ENCODE results near the gene IFI27L1.

IFI27L1 gene

DNA sequence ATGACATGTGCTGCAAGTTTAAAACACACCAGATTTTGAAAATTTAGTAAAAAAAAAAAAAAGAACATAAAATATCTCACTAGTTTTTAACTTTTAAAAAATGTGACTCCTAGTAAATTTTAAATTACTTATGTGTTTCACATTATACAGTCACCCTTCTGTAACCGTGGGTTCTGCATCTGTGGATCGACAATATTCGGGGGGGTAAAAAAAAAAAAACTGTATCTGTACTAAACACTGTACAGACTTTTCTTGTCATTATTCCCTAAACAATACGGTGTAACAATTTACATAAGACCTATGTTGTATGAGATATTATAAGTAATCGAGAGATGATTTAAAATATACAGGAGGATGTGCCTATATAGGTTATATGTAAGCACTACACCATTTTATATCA, 3.3 kb upstream of the IFI27L1 start:
- DNase-seq (ENCODE audit: insufficient read length, low spot score) = no peak

DNA sequence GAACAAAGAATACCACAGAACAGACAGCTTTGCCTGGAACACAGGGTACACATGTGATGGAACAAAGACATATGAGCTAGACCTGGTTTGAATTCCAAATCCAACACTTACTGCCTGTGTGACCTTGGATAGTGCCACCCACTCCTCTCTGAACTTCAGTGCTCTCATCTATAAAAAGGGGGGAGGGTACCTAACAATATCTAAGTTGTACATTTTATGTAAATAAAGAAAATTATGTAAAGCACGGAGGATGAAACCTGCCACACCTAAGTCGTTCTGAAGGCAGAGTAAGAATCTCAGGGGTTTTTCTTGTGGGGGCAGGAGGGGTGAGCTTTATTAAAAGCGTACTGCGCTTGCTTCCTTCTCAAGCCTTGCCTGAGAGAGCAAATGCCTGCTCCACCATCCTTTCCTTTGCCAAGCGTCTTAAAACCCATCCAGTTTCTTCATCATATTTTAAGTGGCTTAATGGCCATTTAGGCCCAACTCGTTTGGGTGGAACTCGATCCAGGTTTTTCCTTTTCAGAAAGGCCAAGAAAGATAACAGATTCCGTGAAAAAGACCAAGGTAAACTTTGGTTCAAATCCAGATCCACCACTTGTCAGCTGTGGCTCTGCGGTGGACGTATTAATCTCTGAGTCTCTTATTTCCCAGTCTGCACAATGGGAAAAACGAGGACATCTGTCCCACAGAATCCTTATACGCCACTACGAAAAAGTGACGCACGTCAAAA, 1.1 kb upstream of the IFI27L1 start:
- DNase-seq (ENCODE audit: insufficient read length, low spot score) (no peak), FAIRE-seq (peak; percentile 53)

More for the DNA sequence above, 3.3 kb upstream of the IFI27L1 start:
- no peak for FAIRE-seq

DNA sequence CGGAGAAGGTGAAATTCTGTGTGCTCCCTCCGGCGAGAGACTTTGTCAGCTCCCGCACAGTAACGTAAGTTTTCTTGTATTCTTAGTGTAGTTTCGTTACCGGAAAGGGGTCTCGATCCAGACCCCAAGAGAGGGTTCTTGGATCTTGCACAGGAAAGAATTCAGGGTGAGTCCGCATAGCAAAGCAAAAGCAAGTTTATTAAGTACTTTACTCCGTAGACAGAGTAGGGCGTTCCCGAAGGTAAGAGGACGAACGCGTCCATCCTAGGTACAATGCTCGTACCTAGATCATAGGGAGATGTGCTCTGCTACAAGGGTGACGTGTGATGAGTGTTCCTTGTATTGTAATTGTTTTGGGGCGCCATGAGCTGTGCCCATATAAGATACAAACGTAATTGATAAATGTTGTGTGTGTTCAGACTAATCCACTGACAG, 293 bp downstream of the IFI27L1 start:
- DNase-seq (ENCODE audit: insufficient read length, low spot score) = no peak
- no peak for FAIRE-seq

DNA sequence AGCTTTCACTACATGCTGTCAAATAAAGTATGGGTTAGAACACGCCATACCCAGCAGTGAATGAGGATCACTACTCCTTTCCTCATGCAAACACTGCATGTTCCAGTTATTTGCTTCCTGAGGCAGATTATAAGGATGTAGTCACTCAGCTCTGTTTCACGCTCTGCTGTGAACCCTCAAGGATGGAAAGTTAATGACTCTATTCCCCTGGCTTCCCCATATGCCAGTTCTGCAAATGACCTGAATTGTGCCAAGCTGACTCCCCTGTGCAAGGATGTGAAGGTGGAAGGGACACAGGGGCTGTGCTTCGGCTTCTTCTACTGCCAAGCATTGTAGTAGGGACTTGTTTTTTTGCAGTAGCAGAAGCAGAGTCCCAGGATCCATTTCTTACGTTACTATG, 6.8 kb downstream of the IFI27L1 start:
- FAIRE-seq (peak; percentile 40), DNase-seq (ENCODE audit: insufficient read length, low spot score) (no peak)

DNA sequence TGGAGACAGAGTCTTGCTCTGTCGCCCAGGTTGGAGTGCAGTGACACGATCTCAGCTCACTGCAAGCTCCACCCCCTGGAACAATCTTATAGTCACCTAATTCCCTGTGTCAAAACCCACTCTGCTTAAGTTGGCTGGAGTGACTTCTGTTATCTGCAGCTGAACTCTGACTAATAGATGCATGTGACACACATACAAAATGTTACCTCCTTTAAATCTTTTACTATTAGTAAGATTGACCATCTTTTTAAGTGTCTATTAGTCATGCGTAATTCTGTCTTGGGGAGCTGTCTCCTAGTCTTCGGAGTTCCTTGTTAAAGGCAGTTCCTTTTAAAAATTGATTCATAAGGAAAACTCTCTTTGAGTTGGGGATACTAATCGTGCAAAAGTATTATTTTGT, 7.4 kb downstream of the IFI27L1 start:
- FAIRE-seq (no peak), DNase-seq (ENCODE audit: insufficient read length, low spot score) (no peak)

DNA sequence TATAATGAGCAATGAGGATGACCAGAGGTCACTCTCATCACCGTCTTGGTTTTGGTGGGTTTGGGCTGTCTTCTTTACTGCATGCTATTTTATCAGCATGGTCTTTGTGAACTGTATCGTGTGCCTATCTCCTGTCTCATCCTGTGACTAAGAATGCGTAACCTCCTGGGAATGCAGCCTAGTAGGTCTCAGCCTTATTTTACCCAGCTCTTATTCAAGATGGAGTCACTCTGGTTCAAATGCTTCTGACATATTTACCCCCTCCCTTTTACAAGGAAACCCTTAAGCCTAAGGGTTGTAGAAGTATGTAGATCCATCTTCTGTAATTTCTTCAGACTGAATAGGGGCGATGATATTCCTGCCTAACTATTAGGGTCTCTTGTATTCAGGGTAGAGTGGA, 8.4 kb downstream of the IFI27L1 start:
- no peak for DNase-seq (ENCODE audit: insufficient read length, low spot score)
- no peak for FAIRE-seq

DNA sequence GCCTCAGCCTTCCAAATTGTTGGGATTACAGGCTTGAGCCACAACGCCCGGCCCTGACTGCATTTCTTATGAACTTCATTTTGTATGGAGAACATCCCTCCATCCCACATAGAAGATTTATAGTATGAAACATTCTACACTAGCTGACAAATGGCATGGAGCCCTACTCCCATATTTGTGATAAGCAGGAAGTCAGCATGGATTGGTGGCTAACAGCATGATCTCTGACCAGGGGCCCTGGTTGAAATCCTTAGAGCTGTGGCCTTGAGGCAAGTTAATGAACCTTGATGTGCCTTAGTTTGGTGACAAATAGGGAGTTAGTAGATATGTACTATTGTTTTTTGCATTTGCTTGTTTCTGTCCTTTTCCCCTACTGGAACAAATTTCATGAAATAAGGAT, 12.3 kb downstream of the IFI27L1 start:
- no peak for FAIRE-seq

DNA sequence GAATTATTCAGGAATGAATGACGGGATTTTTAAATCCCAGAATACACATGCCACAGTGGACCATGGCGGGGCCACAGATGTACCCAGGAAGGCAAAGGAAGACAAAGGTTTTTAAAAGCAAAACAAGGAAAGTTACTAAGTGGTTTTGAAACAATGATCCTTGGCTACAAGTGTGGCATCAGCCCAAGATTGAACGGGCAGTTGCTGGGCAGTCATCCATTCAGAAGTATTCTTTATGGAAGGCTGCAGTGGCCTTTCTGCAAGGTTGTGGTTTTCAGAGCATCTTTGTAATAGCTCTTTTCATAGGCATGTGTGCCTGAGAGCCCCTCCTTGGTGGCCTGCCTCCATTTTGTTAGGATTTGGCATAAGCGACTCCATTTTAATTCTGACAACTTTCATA, 16.0 kb downstream of the IFI27L1 start:
- FAIRE-seq (no peak), DNase-seq (ENCODE audit: insufficient read length, low spot score) (no peak)

More for the DNA sequence above, 12.3 kb downstream of the IFI27L1 start:
- no peak for DNase-seq (ENCODE audit: insufficient read length, low spot score)

DNA sequence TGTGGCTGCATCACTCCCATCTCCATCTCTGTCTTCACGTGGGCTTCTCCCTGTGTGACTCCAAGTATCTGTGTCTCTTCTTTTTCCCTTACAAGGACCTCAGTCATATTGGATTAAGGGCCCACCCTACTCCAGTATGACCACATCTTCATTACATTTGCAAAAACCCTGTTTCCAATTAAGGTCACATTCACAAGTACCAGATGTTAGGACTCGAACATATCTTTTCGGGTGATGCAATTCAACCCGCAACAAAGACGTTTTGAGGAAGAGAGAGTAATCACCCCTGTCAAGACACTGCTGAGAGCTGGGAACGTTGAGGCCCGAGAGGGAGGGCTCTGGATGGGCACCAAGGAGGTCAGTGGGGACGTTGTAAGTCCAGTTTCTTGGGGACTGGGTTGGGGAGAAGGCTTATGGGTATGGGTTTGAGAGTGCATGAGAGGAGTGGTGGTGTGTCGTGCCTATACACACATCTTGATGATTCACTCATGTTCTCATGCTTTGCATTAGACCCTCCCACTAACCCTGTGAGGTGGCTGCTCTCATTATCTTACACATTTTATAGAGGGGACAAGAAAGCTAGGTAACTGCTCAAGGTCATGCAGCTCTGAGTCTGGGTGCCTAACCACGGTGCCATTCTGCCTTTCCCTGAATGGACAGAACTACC, 17.3 kb downstream of the IFI27L1 start:
- FAIRE-seq (no peak), DNase-seq (ENCODE audit: insufficient read length, low spot score) (no peak)

DNA sequence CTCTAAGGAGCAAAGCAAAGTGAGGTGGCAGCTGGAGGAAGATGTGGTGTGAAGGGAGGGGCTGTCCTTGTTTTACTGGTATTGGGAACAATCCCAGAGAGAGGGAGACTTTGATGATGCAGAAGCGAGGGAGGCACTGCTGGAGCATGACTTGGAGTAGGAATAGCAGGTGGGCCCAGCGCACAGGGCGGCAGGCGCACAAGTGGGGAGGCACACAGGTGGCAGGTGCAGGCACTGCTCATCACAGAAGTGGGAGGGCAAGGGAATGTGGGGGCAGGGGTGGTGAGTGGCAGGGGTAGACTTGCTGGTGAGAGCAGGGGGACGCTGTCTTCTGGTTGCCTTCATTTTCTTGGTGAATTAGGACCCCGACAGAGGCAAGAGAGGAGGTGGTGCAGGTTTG, 17.9 kb downstream of the IFI27L1 start:
- DNase-seq (ENCODE audit: insufficient read length, low spot score) (no peak), FAIRE-seq (no peak)

DNA sequence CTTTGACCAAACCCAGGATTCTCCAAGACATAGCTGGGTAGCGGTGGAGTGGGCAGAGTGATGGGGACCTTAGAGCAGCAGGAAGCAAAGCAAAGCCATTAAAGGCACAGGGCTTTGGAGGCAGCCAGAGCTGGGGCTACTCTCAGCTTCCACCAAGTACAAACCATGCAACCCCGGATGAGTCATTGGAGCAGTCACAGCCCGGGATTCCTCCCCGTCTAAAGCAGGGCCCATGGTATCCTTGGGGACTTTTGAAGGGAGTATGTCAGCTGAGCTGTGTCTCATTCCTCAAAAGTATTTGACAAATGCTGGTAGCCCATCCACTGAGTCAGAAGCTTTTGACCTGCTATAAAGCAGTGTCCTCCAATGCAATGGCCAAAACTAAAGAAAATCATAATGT, 19.7 kb downstream of the IFI27L1 start:
- no peak for FAIRE-seq

DNA sequence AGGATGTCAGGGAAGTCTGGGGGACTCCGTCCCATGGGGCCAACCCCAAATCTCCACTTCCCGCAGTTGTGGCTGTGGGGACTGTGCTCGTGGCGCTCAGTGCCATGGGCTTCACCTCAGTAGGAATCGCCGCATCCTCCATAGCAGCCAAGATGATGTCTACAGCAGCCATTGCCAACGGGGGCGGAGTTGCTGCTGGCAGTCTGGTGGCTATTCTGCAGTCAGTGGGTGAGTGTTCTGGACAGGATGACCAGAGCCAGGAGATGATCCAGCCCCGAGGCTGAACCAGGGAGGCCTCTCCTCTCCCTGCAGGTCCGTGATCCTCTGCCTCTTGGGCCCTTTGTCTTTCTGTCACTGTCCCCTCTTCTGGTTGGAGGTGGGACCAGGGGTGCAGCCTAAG, 20.6 kb downstream of the IFI27L1 start:
- FAIRE-seq (no peak), DNase-seq (ENCODE audit: insufficient read length, low spot score) (no peak)

More for the DNA sequence above, 19.7 kb downstream of the IFI27L1 start:
- DNase-seq (ENCODE audit: insufficient read length, low spot score) = no peak

DNA sequence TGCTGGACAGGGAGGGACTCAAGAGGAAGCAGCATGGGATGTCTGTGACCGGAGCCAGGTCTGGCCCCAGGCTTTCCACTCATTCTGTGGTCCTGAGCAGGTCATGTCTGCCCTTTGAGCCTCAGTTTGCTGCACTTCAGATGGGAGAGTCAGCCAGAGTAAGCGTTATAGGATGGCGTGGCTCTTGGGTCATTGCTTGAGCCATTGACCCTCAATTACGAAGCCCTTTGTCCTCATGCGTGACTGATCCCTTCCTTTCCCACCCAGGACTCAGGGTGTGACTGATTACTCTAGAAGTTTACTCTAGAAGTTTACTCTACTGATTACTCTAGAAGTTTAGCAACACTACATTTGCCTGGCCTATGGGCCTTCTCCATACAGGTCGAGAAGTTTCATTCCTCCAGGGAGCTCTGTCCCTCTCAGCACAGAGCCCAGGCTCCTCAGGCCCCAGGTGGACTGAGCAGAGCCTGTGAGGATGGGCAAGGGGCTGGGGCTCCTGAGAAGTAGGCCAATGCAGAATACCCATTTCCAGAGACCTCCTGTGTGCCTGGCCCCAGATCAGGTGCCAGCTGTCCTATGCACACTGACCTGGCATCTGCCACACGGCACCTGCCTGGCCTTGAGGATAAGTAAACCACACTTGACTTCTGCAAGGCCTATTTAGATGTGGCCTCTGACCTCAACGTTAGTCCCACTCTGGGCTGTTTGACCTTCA, 21.8 kb downstream of the IFI27L1 start:
- DNase-seq (ENCODE audit: insufficient read length, low spot score) = no peak
- no peak for FAIRE-seq

DNA sequence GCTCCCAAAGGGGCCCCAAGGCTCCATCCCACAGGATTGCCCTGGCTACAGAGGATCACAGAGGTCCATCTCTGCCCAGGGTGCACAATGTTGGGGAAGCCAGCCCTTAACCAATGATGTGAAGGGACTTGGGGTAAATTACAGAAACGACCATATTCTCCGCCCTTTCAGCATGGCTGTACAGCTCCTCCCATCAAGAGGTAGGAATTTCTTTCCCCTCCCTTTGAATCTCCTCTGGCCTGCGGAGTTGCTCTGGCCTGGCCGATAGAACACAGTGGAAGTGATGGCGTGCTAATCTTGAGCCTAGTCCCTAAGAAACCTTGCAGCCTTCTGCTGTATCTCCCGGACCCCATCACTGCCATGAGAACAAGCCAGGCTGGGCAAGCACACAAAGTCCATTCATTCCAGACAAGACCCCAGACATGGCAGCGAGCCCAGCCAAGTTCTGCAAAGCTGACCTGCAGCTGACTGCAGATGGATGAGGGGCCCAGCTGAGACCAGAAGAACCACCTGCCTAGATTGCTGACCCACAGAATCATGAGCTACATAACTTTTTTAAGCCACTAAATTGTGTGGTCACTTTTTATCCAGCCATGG, 22.5 kb downstream of the IFI27L1 start:
- DNase-seq (ENCODE audit: insufficient read length, low spot score) = no peak
- FAIRE-seq = no peak

DNA sequence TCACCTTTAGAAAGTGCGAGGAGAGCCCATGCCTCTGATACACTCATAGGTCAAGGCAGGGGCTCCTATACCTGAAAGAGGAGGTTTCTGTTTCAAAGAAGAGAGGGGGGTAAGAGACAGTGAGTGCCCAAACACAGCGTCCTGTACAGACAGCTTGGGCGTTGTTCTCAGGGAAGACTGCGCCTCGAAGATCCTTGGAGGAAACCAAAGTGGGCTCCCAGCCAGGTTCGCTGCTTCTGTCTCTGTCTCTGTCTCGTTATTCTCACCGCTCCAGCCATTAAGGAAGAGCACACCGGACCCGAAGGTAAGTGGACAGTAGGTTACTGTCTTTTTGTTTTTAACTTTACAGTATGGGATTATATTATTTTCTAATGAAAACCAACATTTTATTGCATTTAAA, 23.6 kb downstream of the IFI27L1 start:
- no peak for FAIRE-seq

DNA sequence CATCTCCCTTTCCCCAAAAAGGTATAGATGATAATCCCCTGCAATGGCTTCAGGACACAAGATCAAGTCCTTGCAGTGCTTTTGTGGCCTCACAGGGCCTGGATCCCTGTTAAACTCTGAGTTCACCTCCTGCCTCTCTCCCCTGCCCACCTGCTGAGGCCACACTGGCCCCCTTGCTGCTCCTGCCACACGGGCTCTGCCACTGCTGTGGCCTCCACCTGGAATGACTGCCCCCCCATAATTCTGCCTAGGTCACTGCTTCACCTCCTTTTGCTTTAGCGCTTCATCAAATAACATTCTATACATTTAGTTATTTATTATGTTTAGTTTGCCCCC, 28.8 kb downstream of the IFI27L1 start:
- no peak for DNase-seq (ENCODE audit: insufficient read length, low spot score)
- no peak for FAIRE-seq

More for the DNA sequence above, 23.6 kb downstream of the IFI27L1 start:
- DNase-seq (ENCODE audit: insufficient read length, low spot score) = no peak

DNA sequence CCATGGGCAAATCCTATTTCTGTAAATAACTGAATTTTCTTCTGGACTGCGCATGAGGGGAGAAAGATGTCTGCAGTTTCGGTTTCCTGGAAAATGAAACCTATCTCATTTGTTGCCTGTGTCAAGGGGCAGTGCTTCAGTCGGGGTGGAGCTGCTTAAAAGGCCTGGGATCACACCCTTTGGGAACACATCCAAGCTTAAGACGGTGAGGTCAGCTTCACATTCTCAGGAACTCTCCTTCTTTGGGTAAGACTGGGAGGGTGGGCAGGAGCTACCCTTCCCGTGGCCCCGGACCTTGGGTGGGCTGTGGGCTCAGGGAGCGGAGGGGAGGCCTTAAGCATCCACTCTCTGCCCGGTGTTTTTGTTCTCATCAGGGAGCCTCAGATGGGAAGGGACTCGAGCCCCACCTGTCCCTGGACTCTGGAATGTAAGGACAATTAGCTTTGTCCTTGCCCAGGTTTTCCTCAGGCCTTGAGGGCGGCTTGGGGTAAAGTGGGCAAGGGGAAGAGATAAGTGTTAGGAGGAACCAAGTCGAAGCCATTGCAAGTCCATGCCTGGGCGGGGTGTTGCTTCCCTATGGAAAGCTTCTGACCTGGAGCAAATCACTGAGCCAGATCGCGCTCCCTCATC, 29.6 kb downstream of the IFI27L1 start, which contains the start of gene IFI27:
Gene IFI27 (plus strand): TSS at position 185 of the 630 bp plus-strand sequence.
- no peak for FAIRE-seq
- no peak for DNase-seq (ENCODE audit: insufficient read length, low spot score)

DNA sequence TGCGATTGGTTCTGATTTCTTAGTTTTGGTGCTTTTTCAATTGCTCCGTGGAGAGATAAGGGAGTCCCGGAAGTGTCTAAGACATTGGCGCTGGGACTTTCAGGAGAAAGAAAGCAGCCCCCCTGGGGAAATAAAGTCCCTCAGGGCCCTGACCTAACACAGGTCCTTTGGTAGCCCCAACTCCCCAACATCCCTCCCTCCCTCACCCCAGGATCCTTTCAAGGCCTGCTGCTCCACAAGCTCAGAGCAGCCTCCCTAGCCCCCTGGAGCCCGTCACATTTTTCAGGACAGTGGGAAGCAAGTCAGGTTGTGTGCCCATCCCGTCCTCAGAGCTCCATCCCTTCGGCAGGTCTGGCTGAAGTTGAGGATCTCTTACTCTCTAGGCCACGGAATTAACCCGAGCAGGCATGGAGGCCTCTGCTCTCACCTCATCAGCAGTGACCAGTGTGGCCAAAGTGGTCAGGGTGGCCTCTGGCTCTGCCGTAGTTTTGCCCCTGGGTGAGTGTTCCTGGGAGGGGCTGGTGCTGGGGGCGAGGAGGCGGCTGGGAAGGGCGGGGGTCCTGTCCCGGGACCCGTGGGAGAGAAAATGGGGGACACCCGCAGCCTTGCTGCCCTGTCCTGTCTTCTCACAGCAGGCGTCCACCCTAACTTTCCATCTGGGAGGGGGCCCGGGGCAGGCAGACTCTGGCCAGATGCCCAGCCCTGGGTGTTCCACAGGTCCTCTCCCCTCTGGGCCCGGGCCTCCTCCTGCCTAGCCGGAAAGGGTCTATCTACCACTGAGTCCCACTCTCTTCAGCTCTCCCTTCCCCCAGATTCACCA, 30.4 kb downstream of the IFI27L1 start:
- DNase-seq (ENCODE audit: insufficient read length, low spot score) (no peak), FAIRE-seq (no peak)

DNA sequence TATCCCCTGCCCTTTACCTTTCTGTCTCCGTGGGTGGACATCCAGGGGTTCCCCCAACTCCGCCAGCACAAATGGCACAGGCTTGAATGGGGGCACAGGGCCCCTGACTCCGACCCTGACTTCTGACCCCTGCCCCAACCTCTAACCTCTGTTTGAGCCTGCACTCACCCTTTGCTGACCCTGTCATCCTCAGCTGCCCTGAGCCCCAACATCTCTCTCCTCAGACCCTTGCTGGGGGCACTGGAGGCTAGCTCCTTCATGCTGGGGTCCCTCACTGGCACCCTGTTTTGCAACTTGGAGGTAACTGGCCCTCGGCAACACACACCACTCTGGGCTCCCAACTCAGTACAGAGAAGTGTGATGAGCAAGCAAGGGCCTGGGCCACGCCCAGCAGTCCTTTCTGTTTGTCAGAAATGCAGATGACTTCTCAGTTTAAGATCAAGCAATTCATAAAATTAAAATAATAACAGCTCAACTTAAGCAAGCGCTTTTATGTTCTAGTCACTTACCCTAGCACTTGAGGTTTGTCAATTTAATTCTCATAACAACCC, 31.5 kb downstream of the IFI27L1 start:
- no peak for FAIRE-seq
- DNase-seq (ENCODE audit: insufficient read length, low spot score) = no peak

DNA sequence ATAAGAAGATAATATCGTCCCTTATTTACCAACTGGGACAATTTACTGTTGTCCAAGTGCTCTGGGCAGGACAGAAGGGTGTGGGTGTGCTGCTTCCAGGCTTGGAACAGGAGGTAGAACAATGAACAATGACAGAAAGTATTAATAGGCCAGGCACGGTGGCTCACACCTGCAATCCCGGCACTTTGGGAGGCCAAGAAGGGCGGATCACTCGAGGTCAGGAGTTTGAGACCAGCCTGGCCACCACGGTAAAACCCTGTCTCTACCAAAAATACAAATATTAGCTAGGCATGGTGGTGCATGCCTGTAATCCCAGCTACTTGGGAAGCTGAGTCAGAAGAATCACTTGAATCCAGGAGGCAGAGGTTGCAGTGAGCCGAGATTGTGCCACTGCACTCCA, 32.0 kb downstream of the IFI27L1 start:
- FAIRE-seq = no peak
- DNase-seq (ENCODE audit: insufficient read length, low spot score) = no peak
